ENCODE measurements around the gene SLC35A4. TPM values are rescaled to one million over a fixed set of nuclear protein-coding genes. Genes with fewer than 3 reads are reported as not detected.
"Not testable (repeated sequence)": the region's sequence is repeated elsewhere in the genome, so short reads cannot be mapped to it uniquely, and the experiment has no call there.

SLC35A4 gene
- total RNA-seq, 1 donor from 2014 or later: 59.9 TPM

DNA sequence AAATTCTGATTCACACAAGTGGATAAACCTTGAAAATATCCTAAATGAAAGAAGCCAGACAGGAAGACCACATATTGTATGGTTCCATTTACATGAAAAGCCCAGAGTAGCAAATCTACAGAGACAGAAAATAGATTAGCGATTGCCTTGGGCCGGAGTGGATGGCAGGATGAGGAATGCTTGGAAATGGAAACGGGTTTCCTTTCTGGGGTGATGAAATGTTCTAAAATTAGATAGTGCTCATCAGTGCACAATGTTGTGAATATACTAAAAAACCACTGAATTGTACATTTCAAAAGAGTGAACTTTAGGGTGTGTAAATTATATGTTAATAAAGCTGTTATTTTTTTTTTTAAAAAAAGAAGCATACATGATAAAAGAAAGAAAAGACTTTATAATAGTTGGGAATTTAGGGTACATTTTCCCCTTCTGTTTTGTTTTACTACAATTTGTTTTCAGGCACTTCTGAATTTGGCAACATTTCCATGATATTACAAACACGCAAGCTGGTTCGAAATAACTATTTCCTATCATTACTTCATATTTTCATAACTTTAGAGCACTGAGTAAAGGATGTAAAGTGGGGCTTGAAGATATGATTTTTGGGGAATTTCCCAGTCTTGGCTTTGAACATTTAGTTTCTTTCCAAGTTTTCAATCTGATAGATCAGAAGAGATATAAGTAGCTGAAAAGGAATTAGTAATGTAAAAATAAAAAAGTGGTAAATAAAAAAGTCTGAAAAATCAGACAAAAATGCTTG is 23.9 kb downstream of the SLC35A4 start:
- Histone ChIP-seq H3K27ac (ENCODE audit: low read depth, low read length) (no peak overlapping the region), H3K27me3 (ENCODE audit: insufficient read depth, low read length) (peaks cover 5% of the 10 kb centered on the region), H2AFZ (ENCODE audit: low read depth, low read length) (no peak overlapping the region), H3K36me3 (ENCODE audit: insufficient read depth, low read length) (no peaks in the 10 kb centered on the region), H3K9me3 (ENCODE audit: insufficient read depth, low read depth, low read length) (no peaks in the 10 kb centered on the region), H4K20me1 (ENCODE audit: insufficient read depth, low read length) (no peaks in the 10 kb centered on the region), H3K4me2 (ENCODE audit: low read length) (no peak overlapping the region), H3K4me1 (ENCODE audit: insufficient read depth, low read length) (peaks cover 7% of the 10 kb centered on the region), H3K4me3 (ENCODE audit: insufficient read depth, low read depth, low read length) (no peak overlapping the region), H3K9ac (ENCODE audit: low read length) (no peak overlapping the region), H3K79me2 (ENCODE audit: insufficient read depth, low read length) (no peaks in the 10 kb centered on the region)
- Mint-ChIP-seq H3K4me3 (ENCODE audit: unreplicated experiment) (no peak overlapping the region), H3K36me3 (ENCODE audit: low read depth, unreplicated experiment) (no peaks in the 10 kb centered on the region), H3K27me3 (ENCODE audit: low read depth, unreplicated experiment) (peaks cover 3% of the 10 kb centered on the region), H3K4me1 (ENCODE audit: low read depth, unreplicated experiment) (peaks cover 23% of the 10 kb centered on the region), H3K27ac (ENCODE audit: unreplicated experiment) (no peak overlapping the region), H3K9me3 (ENCODE audit: unreplicated experiment) (peaks cover 3% of the 10 kb centered on the region)
- DNase-seq (ENCODE audit: low read depth) (no peak), FAIRE-seq (no peak)
- TF ChIP-seq, protein P1, sequence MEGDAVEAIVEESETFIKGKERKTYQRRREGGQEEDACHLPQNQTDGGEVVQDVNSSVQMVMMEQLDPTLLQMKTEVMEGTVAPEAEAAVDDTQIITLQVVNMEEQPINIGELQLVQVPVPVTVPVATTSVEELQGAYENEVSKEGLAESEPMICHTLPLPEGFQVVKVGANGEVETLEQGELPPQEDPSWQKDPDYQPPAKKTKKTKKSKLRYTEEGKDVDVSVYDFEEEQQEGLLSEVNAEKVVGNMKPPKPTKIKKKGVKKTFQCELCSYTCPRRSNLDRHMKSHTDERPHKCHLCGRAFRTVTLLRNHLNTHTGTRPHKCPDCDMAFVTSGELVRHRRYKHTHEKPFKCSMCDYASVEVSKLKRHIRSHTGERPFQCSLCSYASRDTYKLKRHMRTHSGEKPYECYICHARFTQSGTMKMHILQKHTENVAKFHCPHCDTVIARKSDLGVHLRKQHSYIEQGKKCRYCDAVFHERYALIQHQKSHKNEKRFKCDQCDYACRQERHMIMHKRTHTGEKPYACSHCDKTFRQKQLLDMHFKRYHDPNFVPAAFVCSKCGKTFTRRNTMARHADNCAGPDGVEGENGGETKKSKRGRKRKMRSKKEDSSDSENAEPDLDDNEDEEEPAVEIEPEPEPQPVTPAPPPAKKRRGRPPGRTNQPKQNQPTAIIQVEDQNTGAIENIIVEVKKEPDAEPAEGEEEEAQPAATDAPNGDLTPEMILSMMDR (IDR thresholded peaks at IDR 0.05; ENCODE audit: insufficient read depth, low read depth, low read length): no peak
- TF ChIP-seq EZH2 (IDR thresholded peaks at IDR 0.05; ENCODE audit: insufficient read depth, low read length): no peak

DNA sequence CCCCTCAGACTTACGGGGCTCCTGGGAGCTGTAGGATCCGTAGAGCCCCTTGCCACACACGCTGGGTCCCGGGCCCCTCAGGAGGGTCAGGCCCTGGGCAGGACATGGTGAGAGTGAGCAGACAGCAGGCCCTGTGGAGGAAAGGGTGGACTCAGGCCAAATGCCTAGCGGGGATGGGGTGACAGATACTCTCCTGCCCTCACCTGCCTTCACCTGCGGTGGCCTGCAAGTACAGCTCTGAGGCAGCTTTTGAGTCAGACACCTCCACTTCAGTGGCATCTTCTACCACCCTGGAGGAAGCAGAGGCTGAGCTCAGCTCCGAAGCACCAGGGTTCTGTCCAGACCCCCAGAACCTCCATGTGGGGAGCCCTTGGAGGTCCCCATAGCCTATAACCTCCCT is 26.2 kb downstream of the SLC35A4 start:
- peaks cover 23% of the 10 kb centered on the region for H3K4me1 Mint-ChIP-seq (ENCODE audit: low read depth, unreplicated experiment)
- H3K4me3 Mint-ChIP-seq (ENCODE audit: unreplicated experiment): no peak overlapping the region
- H3K27me3 Mint-ChIP-seq (ENCODE audit: low read depth, unreplicated experiment): peaks cover 1% of the 10 kb centered on the region
- no peaks in the 10 kb centered on the region for H3K9me3 ChIP-seq (ENCODE audit: insufficient read depth, low read depth, low read length)
- H3K4me2 ChIP-seq (ENCODE audit: low read length): no peak overlapping the region
- H4K20me1 ChIP-seq (ENCODE audit: insufficient read depth, low read length): no peaks in the 10 kb centered on the region
- H3K27ac ChIP-seq (ENCODE audit: low read depth, low read length): no peak overlapping the region
- H3K9me3 Mint-ChIP-seq (ENCODE audit: unreplicated experiment): no peaks in the 10 kb centered on the region
- H3K4me1 ChIP-seq (ENCODE audit: insufficient read depth, low read length): peaks cover 7% of the 10 kb centered on the region
- FAIRE-seq (no peak), DNase-seq (ENCODE audit: low read depth) (no peak)
- H3K27ac Mint-ChIP-seq (ENCODE audit: unreplicated experiment): no peak overlapping the region
- H3K79me2 ChIP-seq (ENCODE audit: insufficient read depth, low read length): no peaks in the 10 kb centered on the region
- TF ChIP-seq, protein P1 (IDR thresholded peaks at IDR 0.05; ENCODE audit: insufficient read depth, low read depth, low read length): no peak
- TF ChIP-seq EZH2 (IDR thresholded peaks at IDR 0.05; ENCODE audit: insufficient read depth, low read length): no peak
- no peak overlapping the region for H3K4me3 ChIP-seq (ENCODE audit: insufficient read depth, low read depth, low read length)
- H3K36me3 ChIP-seq (ENCODE audit: insufficient read depth, low read length): no peaks in the 10 kb centered on the region
- H3K27me3 ChIP-seq (ENCODE audit: insufficient read depth, low read length): peaks cover 9% of the 10 kb centered on the region
- no peaks in the 10 kb centered on the region for H3K36me3 Mint-ChIP-seq (ENCODE audit: low read depth, unreplicated experiment)
- no peak overlapping the region for H2AFZ ChIP-seq (ENCODE audit: low read depth, low read length)
- H3K9ac ChIP-seq (ENCODE audit: low read length): no peak overlapping the region

DNA sequence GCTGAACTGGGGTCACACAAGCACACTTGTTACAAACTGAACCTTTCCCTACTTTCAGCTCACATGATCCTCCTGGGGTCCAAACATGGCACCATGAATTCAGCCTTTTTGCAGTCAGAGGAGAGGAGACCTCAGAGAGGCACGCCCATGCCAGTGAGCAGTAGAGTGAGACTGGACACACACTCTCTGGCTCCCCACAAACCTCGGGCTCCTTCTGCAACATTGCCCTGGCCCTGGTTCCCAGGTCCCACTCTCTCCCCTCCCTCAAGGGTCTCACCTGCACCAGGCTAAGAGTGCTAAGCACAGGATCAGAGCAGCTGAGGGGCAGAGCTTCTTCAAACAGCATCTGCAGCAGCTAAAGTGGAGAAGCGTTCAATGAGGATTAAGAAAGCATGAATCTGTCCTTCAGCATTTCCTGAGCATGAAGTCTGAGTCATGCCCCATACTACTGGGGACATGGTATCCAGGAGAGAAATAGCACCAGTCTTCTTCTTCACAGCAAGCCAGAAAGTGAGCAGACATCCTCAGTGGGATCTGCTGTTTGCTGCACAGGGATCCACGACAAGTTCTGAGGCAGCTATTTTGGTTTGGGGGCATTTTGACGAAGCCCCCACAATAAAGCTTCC is 27.2 kb downstream of the SLC35A4 start:
- no peaks in the 10 kb centered on the region for H4K20me1 ChIP-seq (ENCODE audit: insufficient read depth, low read length)
- no peak overlapping the region for H3K9ac ChIP-seq (ENCODE audit: low read length)
- no peaks in the 10 kb centered on the region for H3K9me3 ChIP-seq (ENCODE audit: insufficient read depth, low read depth, low read length)
- no peak overlapping the region for H3K4me3 ChIP-seq (ENCODE audit: insufficient read depth, low read depth, low read length)
- H3K36me3 ChIP-seq (ENCODE audit: insufficient read depth, low read length): no peaks in the 10 kb centered on the region
- H3K9me3 Mint-ChIP-seq (ENCODE audit: unreplicated experiment): no peaks in the 10 kb centered on the region
- peaks cover 13% of the 10 kb centered on the region for H3K27me3 ChIP-seq (ENCODE audit: insufficient read depth, low read length)
- FAIRE-seq: peak; percentile 45
- H3K4me3 Mint-ChIP-seq (ENCODE audit: unreplicated experiment): no peak overlapping the region
- no peak for DNase-seq (ENCODE audit: low read depth)
- no peaks in the 10 kb centered on the region for H3K36me3 Mint-ChIP-seq (ENCODE audit: low read depth, unreplicated experiment)
- no peak overlapping the region for H3K27ac ChIP-seq (ENCODE audit: low read depth, low read length)
- no peaks in the 10 kb centered on the region for H3K79me2 ChIP-seq (ENCODE audit: insufficient read depth, low read length)
- peak overlapping the region; percentile 27 for H3K4me2 ChIP-seq (ENCODE audit: low read length)
- H3K4me1 ChIP-seq (ENCODE audit: insufficient read depth, low read length): peaks cover 7% of the 10 kb centered on the region
- no peak overlapping the region for H2AFZ ChIP-seq (ENCODE audit: low read depth, low read length)
- TF ChIP-seq, protein P1 (IDR thresholded peaks at IDR 0.05; ENCODE audit: insufficient read depth, low read depth, low read length): no peak
- TF ChIP-seq EZH2 (IDR thresholded peaks at IDR 0.05; ENCODE audit: insufficient read depth, low read length): no peak
- peaks cover 7% of the 10 kb centered on the region for H3K27me3 Mint-ChIP-seq (ENCODE audit: low read depth, unreplicated experiment)
- no peak overlapping the region for H3K27ac Mint-ChIP-seq (ENCODE audit: unreplicated experiment)
- H3K4me1 Mint-ChIP-seq (ENCODE audit: low read depth, unreplicated experiment): peaks cover 23% of the 10 kb centered on the region

DNA sequence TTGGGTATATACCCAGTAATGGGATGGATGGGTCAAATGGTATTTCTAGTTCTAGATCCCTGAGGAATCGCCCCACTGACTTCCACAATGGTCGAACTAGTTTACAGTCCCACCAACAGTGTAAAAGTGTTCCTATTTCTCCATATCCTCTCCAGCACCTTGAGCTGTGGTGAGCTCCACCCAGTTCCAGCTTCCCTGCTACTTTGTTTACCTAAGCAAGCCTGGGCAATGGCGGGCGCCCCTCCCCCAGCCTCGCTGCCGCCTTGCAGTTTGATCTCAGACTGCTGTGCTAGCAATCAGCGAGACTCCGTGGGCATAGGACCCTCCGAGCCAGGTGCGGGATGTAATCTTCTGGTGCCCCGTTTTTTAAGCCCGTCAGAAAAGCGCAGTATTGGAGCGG is 28.4 kb downstream of the SLC35A4 start:
- H3K27ac Mint-ChIP-seq (ENCODE audit: unreplicated experiment); H2AFZ ChIP-seq (ENCODE audit: low read depth, low read length); H3K9ac ChIP-seq (ENCODE audit: low read length); H3K27ac ChIP-seq (ENCODE audit: low read depth, low read length); DNase-seq (ENCODE audit: low read depth); H3K4me3 ChIP-seq (ENCODE audit: insufficient read depth, low read depth, low read length); H3K27me3 Mint-ChIP-seq (ENCODE audit: low read depth, unreplicated experiment); H3K4me2 ChIP-seq (ENCODE audit: low read length); H3K9me3 Mint-ChIP-seq (ENCODE audit: unreplicated experiment); H3K9me3 ChIP-seq (ENCODE audit: insufficient read depth, low read depth, low read length); H3K36me3 ChIP-seq (ENCODE audit: insufficient read depth, low read length); FAIRE-seq; H4K20me1 ChIP-seq (ENCODE audit: insufficient read depth, low read length); H3K36me3 Mint-ChIP-seq (ENCODE audit: low read depth, unreplicated experiment); H3K4me1 ChIP-seq (ENCODE audit: insufficient read depth, low read length); H3K4me3 Mint-ChIP-seq (ENCODE audit: unreplicated experiment); H3K79me2 ChIP-seq (ENCODE audit: insufficient read depth, low read length): not testable (repeated sequence)
- peaks cover 23% of the 10 kb centered on the region for H3K4me1 Mint-ChIP-seq (ENCODE audit: low read depth, unreplicated experiment)
- H3K27me3 ChIP-seq (ENCODE audit: insufficient read depth, low read length): peaks cover 10% of the 10 kb centered on the region

All from astrocyte (in vitro differentiated cells and primary cell).